Keratinocyte (primary cell): Measurements from ENCODE around the gene GNPTAB.

Experiments used
- EZH2 ChIP-seq: IDR thresholded peaks from one replicate; pipeline ENCODE4 v1.6.1; 2012; ENCODE audit warnings: inconsistent platforms, mild to moderate bottlenecking, low read length, moderate library complexity
- TF ChIP-seq, protein P1 (sequence below), 3 experiments: IDR thresholded peaks in 1 of 3; conservative IDR thresholded peaks in 1 of 3; optimal IDR thresholded peaks in 1 of 3; 2 replicates in 2 of 3; 3 replicates in 1 of 3; pipeline versions ENCODE3 to v1.5.1; 2011; ENCODE audit warnings: low read length in 3 of 3, mild to moderate bottlenecking in 3 of 3, moderate library complexity in 2 of 3, control low read depth in 1 of 3, inconsistent platforms in 1 of 3; ENCODE audit not compliant: insufficient read depth in 2 of 3; ENCODE audit errors: extremely low read depth in 1 of 3

- TF ChIP-seq, protein P1, sequence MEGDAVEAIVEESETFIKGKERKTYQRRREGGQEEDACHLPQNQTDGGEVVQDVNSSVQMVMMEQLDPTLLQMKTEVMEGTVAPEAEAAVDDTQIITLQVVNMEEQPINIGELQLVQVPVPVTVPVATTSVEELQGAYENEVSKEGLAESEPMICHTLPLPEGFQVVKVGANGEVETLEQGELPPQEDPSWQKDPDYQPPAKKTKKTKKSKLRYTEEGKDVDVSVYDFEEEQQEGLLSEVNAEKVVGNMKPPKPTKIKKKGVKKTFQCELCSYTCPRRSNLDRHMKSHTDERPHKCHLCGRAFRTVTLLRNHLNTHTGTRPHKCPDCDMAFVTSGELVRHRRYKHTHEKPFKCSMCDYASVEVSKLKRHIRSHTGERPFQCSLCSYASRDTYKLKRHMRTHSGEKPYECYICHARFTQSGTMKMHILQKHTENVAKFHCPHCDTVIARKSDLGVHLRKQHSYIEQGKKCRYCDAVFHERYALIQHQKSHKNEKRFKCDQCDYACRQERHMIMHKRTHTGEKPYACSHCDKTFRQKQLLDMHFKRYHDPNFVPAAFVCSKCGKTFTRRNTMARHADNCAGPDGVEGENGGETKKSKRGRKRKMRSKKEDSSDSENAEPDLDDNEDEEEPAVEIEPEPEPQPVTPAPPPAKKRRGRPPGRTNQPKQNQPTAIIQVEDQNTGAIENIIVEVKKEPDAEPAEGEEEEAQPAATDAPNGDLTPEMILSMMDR (optimal IDR thresholded peaks at IDR 0.05 in 1 of 3, IDR thresholded peaks at IDR 0.05 in 1 of 3, conservative IDR thresholded peaks at IDR 0.05 in 1 of 3; ENCODE audit: extremely low read depth in 1 of 3, insufficient read depth in 2 of 3, low read length in 3 of 3), result no peak
- no peak for TF ChIP-seq EZH2
Measured at GRCh38 chr12:101747697-101748096, 83.1 kb downstream of the GNPTAB start.
